Right kidney (tissue), 1 donor: ENCODE results near the gene FBXL13.

ENCODE experiments used
- DNase-seq: peaks from one replicate; pipeline ENCODE4 v3.0.0-alpha.2; 2016

FBXL13 gene

DNA sequence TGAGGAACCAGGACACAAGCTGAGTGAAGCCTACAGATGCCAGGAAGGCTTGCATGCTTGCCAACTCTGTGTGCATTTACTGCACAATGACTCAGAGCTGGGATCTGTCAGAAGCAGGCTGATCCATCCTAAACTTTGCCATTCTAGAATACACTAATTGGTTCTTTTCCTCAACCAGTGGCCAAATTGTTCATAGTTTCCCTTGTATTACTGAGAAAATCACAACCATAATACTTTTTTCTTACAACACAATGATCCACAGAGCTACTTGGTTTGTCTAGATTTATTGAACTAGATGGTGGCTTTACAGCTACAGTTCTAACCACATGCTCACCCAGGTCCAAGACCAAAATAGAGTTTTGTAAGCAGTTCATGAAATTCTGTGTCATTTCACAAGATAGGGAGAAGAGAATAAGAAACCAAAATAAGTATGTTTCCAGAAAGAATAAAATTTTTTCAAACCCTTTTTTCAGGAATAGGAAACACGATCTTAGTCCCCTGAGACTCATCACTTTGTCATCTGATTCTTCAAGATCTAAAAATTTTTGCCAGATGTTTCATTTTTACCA lies 182.8 kb downstream of the FBXL13 start:
- DNase-seq, result no peak

DNA sequence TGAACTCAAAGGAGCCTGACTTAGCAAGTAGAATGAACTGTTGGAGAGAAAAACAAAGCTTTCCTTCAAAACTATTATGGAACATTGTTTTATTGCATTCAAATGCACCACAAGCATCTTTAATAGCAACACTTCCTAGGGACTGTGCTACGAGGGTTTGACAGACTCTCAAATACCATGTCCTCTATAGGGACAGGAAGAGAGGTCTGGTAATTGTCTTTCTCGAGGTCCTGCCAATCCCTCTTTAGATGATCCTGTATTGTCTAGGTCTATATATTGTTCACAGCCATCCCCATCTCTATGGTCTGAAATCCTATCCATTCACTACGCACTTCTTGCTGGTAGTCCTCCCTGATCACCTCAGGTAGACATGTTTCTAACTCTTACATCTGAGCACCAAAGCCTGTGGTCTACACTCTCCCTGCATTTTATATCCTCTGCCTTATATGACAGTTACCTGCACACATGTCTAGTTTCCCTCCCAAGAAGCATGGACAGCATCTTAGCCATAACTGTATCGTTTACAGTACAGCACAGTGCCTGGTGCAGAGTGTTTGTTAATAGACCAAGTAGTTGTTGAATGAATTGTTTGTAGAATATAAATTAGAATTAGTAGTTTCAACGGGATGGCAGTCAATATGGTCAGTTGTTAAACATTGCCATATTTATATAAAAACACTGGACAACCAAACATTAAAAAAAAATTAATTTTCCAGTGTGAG lies 183.5 kb downstream of the FBXL13 start:
- no peak for DNase-seq

DNA sequence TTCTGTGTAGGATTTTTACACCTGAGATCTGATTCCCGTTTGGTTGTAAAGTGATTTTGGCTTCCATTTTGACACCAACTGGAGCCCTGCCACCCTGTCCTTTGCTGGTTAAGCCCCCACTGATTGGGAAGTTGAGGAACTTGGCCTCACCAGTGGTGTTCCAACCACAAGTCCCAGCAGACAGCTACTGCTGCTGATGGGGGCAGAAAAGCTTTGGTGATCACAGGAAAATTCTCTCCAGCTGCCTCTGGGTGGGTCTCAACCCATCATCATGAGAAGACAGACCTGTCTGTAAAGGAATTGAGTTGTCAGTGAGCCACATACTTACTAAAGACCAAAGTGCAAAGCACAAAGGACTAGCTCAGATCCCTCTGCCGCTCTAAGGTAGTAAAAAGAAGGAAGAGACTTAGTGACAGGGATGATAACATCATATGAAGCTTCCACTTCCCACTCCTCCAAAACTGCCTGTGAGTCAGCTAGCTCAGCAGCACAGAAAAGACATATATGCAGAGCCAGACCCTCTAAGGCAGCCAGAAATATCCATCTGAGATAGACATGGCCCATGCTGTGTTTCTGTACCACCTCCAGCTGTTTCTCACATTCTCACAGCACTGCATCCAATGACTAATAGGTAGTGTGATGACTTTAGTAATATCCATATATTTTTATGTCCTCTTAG lies 184.2 kb downstream of the FBXL13 start:
- no peak for DNase-seq

DNA sequence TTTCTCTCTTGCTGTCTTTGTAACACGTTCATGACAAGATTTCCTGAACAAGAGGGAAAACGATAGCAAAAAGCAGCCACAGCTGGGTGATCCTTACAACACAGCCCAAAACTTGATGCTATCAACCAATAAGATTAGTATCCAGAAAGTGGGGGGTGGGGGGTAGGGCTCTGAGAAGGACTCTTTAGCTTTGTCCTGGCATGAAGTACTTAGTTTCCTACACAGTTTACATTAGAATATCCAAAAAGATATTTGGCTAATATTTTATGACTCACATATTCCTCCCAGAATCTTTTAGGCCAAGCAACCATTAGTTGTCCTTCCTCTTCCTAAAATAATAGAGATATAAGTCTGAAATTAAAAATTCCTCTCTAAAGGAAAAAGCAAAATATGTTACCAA lies 184.7 kb downstream of the FBXL13 start:
- DNase-seq, result no peak

DNA sequence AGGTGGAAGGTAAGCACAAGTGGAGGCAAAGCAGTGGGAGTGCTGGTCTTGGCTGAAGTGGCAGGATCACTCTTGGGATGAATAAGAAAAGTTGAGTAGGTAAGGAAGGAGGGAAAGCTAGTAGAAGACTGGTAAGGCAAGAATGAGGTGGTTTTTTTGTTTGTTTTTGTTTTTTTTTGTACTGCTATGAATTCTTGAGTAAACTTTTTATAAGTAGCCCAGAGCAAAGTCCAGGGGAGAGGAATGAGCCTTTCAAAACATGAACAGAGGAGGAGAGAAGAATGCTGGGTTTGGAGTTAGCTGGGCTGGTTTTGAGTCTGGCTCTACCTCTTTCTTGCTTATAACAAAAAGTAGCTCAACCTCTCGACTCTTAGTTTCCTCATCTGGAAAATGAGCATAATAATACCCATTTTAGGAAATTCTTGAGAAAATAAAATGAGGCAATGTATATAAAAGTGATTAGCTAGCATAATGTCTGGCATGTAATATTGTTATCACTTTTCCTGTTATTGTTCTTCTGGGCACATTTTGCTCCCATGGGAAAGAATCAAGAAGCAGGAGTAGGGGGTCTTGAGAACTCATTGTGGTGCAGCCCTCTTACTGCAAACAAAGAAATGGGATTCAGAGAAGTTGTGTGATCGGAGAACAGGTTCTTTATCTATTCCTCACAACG lies 185.9 kb downstream of the FBXL13 start:
- no peak for DNase-seq

DNA sequence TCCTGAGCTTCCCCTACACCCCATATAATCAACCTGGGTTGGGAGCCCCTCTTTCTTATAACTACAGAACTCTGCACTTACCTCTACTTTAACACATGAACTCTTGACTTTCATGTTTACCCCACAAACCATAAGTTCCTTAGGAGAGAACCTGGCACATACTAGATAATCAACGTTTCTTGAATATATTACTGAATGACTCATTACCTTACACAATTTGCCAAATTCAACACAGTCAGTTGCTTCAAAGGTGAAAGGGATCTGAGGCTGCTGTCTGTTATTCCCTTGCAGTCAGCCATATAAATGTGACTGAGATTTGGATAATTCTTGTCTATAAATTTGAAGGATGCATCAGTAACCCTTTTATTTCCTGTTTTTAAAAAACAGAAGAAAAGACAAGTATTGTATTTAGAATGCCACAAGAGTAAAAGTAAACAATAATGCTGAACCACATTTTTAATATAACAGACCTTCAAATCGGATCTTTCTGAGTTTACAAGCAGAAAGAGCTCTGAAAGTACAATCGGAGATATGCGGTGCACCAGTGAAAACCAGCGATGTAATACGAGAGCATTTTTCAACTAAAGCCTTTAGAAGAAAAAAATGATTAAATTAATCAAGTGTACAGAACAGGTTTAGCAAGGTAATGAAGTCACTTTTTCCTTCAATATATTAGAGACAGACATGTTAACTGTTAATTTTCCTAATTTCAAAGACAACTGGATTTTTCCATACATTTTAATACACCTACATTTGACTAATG lies 191.3 kb downstream of the FBXL13 start:
- DNase-seq, result no peak

DNA sequence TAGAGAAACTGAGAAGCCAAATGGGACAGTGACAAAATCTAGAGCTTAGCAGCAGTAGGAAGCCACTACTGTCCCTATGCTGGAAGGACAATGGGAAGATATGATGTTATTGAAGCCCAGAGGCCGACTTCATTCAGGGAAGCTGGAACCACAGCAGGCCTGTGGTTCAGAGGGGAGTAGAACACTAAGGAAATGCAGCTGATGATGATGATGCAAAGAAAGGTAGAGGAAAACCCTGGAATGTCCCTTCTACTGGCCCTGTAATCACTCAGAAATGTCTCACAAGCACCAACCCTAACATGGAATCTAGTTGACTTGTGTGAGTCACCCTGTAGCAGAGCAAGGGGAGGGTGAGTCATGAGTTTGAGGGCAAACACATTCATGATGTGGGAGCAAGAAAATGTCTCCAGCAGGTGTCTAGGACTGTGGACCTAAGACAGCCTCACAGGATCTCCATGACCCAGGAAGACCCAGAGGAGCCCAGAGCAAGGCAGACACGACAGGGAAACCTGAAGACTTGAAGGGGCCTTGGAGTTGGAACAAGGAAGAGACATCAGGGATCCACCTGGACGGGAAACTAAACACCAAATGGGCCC lies 198.8 kb downstream of the FBXL13 start:
- DNase-seq, result no peak

DNA sequence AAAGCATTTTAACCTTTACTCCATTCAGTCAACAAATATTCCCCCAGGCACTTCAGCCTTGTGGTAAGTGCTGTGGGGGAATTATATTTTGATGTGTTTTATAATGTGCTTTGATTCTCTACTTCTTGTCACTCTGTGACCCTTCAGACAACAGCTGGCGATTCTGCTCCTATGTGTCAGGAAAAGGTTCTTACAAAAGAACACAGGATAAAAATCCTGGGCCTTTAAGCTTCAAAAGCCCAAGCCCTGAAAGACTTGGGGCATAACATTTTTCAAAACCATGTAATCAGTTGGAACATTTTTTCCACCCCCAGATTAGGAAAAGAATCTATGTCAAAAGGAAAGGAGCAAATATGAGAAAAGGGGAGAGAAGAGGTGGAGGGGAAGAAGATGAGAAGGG lies 199.6 kb downstream of the FBXL13 start:
- DNase-seq, result no peak

DNA sequence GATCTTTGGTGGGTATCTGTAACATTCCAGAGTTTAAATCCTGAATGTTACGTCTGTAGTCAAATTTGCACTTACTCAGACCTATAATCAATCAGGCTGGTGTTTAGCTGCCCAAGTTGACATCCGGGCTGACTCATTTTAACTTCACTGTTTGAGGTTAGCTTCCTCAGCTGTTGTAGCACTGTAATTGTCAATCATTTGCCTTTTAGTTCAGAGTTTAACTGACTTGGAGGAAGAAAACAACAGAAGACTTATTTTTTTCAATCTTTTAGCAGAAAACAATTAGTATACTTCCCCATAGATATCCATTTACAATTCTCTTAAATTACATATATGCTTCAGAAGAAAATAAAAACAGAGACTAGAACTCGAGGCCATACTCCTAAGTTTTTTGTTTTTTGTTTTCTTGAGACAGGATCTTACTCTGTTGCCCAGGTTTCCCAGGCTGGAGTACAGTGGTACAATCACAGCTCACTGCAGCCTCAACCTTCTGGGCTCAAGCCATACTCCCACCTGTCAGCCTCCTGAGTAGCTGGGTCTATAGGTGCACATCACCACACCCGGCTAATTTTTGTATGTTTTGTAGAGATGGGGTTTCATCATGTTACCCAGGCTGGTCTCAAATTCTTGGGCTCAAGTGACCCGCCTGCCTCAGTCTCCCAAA lies 200.3 kb downstream of the FBXL13 start:
- no peak for DNase-seq

DNA sequence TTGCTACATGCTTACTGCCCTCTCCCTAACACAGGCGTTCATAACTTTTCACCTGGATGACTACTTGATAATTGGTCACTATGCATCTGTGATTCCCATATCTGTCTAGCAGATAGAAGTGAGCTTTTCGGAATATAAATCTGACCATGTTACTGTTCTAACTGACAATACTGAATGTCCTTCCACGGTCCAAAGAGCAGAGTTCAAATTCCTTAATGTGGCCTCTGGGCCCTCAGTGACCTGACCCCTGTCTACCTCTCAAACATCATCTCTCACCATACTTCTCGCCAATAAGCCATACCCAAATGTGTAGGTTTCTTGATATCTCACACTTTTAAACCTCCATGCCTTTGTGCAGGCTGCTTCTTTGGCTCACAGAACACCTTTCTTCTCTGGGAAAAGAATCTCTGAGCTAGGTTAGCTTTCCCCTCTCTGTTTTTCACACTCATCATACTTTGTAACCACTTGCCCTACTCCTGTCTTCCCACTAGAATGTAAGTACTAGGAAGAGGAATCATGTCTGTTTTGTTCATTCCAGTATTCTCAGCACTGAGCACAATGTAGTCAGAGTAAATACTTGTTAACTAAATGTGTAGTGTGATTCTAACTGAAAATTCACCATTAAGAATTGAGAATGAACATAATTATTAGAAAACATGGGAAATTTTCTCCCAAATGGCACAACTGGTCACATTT lies 201.0 kb downstream of the FBXL13 start:
- no peak for DNase-seq

DNA sequence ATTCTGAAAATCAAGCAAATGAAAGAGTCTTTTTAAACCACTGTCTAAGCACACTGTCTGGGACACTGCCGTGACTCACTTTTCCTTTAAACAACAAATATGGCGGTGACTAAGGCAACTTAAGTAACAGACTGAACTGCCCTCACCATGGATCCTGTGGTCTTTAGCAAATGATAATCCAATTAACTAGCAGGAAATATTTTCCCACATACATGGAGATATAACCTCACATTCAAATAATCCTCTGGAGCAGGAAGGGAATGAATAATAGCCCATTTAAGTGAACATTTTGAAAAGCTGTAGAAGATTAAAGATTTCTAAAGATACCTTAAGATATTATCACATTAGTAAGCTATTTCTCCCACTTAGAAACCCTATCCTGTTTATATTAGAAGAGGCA lies 202.1 kb downstream of the FBXL13 start:
- no peak for DNase-seq

DNA sequence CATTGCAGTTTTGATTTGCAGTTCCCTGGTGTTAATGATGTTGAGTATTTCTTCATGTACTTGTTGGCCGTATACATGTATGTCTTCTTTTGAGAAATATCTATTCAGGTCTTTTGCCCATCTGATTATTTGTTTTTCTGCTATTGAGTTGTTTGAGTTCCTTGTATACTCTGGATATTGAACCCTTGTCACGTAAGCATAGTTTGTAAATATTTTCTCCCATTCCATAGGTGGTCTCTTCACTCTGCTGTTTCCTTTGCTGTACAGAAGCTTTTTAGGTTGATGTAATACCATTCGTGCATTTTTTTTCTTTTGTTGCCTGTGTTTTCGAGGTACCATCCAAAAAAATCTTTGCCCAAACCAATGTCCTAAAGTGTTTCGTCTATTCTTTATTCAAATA lies 205.4 kb downstream of the FBXL13 start:
- DNase-seq, result no peak

DNA sequence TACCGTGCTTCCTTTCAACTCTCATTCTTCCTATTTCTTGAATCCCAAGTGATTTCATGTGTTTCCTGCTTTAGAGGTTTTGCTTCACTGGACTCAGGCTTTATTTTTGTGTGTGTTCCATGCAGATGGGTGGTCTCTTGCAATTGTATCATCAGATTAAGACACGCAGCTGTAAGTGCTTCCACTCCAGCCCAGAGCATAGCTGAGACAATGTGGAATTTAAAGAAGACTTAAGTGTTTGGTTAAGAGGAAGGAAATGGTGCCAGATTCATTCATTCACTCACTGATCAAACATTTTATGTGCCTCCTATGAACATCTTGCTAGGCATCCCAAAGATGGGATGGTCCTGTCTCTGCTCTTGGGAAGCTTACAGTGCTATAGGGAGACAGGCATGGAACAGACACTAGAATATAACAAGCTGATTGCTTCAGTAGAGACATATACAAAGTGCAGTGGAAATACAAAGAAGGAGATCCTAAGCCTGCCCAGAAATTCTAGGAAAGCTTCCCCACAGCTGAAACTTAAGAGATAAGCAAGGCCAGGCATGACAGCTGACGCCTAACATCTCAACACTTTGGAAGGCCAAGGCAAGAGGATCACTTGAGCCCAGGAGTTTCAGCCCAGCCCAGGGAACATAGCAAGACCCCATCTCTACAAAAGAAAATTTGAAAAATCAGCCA lies 207.9 kb downstream of the FBXL13 start:
- no peak for DNase-seq

DNA sequence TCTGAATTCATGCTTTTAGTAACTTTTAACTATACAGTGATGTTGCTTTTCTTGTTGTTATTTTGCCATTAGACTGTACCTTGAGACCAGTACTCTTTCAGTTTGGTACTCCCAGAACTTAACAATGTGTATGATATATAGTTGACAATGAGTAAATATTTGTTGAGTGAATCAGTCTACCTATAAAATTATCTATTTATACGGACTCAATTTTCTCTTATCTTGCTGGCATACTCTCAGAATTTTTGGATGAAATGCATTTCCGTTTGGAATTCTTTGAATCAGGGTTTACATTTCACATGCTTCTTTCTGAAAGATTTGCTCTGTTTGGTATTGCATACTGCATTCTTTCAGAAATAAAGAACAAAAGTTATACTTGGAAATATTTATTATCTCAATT lies 209.6 kb downstream of the FBXL13 start:
- no peak for DNase-seq

DNA sequence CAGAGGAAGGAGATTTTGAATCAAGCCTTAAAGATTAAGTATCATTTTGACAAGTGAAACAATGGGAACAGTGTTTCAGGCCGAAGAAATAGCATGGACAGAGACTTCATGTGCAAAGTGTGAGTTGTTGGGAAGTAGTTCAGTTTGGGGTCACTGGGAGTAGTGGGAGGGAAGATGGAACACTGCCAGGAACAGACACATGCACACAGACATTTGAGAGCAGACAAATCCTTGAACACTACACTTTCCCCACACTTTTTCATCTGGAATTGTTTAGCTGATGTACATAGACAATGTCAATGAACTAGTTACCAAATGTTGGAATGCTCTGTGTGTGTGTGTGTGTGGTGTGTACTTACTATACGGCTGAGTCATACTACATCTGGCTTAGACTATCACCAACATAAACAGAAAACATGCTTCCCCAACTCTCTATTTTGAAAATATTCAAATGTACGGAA lies 214.2 kb downstream of the FBXL13 start:
- no peak for DNase-seq

DNA sequence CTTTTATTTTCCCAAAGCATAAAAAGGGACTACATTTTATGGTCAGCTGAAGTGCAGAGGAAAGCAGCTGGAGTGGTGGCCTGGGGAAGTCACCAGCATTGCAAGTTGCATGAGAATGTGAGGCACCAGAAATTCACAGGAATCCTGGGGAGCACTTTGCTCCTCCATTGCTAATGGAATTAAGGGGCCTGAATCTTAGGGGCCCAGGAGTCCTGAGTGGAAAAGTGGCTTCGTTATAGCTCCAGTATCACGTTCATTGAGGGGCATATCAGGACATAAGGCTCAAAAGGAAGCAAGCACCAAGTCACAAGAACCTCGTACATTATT lies 214.8 kb downstream of the FBXL13 start:
- DNase-seq, result no peak

DNA sequence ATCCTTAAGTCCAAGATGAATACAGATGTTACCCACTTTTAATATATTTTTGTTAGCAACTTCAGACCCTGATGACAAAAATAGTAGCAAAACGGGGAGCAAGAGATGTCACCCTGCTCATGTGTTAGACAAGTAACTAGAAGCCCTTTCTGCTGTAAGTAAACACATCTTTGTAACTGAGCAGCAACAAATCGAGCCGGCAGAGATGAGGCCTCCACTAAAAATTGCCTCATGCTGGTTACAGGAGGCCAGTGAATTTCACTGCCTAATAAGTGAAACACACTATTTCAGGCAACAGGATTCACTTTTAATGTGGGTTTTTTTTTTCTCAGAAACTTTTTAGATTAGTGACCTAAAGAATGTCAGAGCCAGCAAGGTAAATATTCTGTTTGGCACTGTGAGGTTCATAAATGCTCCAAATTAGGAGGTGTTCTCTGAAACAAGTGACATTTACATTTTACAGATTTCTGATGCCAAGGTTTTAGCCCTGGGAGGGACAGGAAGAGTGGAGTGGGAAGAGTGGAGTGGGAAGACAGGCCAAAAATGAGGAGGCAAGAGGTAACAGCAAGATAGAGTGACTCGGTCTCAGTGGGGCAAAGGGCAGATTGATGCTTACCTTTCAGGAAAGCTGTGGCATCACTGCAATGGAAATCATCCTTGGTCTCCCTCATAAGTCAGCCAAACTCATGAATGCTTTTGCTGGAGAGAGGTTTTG lies 215.4 kb downstream of the FBXL13 start:
- no peak for DNase-seq

DNA sequence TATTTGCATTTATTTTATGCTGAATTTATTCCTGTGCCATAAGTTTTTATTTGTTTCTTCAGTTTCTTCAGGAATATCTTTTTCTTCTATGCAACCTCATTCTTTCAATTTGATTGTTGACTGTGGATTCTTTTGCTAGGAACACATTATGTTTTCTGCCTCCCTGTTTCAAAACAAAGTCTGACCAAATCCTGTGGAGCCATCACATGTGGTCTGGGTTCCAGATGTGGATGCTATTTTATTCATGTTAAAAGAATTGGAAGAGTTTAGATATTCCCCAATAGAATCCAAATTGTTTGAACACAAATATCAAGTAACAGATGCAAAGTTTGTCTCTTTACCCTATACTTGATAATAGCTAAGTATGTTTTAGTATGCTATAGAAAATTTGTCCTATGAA lies 218.6 kb downstream of the FBXL13 start:
- no peak for DNase-seq

DNA sequence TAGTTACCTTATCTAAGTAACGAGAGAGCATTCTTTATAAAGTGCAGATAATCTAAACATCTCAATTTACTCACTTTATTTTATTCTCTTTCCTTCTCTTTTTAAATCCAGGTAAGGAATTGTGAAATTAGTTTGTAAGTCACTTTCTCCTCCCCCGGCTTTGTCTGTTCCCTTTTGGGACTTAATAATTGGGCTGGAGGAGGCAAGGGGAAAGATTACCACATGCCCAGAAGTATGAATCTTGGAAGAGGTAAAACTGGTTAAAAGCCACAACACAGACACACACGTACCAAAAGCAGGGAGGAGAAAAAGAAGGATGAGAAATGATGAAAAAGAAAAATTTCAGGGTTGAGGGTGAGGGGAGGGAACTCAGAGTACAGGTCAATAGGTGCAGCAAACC lies 225.1 kb downstream of the FBXL13 start:
- no peak for DNase-seq

DNA sequence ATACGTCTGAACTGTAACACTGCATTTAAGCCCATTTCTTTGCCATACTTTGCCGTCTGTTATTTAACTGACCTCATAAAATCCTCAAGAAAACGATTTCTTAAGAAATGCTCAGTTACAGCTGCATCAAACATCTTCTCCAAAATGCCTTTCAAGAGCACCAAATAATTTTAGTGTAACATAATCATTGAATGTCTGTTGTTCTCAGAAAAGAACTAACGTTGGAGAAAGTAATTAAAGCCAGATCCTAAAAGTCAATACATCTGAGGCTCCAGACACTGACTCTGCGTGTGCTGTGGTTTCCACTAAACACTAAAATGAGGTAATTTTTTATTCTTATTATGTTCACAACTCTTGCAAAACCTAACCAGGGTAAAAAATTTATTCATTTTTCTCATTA lies 225.5 kb downstream of the FBXL13 start:
- DNase-seq, result no peak
